Activated CD8-positive, alpha-beta memory T cell treated with anti-CD3 and anti-CD28 coated beads, Interleukin-2, amount 50 U/mL, for 4 hours (primary cell): ENCODE results near the gene TGIF2.

Source experiments
- DNase-seq: peaks from one replicate; pipeline ENCODE4 v3.0.0-alpha.2; 2020

Gene TGIF2

DNA sequence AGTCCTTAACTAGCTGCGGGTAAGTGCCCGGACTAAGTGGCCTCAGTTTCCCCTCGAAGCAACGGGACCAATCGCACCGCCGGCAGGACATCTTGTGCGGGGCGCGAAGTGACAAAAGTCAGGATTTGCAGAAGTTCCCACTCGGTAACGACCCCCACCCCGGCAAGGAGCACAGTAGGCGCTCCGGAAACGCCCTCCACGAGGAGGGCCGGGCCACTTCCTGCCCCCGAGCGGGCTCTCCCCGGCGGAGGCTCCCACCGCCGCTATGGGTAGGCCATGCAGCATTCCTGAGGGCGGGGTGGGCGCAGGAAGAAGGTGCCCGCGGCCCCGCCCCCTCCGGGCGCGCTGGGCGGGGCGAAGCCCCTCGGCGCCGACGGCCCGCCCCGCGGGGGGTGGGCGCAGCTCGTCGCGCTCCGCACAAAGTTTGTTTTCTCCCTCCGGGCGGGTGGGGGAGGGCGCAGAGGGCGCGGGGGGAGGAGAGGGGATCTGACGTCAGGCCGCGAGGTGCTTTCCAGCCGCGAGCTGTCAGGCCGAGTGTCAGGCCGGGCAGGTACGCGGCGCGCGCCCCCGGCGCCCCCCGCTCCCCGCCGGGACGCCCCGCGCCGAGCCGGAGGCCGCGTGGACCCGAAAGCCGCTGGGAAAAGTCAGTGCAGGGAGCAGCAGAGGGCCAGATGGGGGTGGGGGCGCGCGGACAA lies at the start of gene TGIF2:
Gene TGIF2 (plus strand): TSS at position 495 of the 695 bp plus-strand sequence. CDS start 5,178 bp downstream, outside the sequence.
- peak; percentile 90 for DNase-seq

DNA sequence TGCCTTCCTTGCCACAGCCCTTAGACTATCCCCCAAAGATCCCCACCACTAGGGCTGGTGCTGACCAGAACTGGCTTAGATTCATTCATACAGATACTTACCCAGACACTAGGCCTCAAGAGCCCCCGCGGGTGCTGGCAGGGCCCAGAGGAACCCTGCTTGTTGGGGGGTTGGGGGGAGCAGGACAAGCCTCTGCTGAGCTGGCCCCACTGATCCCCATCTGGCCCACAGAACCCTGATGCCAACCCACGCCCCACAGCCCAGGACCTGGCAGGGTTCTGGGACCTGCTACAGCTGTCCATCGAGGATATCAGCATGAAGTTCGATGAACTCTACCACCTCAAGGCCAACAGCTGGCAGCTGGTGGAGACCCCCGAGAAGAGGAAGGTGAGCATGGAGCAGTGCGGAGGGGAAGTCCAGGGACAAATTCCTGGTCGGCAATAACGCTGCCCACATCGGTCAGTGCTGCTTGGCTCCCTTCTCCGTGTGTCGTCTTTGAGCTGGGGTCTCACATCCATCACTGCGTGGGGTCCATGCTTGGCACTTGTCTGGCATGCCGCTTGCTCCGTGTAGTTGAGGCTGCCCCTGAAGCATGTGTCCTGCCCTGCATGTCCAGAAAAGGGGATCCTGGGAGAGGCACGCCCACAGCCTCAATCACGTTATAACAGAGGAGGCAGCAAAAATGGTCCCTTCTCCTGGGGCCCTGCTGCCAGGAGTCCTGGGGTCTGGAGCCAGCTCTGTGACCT lies 47.6 kb upstream of the TGIF2 start:
- no peak for DNase-seq

DNA sequence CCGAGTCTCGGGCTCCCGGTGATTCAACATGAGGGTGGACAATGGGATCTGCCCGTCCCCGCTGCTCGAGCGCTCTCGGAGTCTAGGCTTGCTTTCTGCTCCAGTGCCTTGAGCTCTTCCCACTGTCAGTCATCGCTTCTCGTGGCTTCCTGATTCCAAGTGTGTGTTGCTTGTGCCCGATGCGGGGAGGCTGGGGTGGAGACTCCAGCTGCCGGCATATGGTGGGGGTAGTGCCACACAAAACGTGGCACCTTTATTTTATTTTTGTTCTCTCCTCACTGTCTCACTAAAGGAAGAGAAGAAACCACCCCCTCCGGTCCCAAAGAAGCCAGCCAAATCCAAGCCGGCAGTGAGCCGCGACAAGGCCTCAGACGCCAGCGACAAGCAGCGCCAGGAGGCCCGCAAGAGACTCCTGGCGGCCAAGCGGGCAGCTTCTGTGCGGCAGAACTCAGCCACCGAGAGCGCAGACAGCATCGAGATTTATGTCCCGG lies 46.8 kb upstream of the TGIF2 start:
- DNase-seq, result no peak

DNA sequence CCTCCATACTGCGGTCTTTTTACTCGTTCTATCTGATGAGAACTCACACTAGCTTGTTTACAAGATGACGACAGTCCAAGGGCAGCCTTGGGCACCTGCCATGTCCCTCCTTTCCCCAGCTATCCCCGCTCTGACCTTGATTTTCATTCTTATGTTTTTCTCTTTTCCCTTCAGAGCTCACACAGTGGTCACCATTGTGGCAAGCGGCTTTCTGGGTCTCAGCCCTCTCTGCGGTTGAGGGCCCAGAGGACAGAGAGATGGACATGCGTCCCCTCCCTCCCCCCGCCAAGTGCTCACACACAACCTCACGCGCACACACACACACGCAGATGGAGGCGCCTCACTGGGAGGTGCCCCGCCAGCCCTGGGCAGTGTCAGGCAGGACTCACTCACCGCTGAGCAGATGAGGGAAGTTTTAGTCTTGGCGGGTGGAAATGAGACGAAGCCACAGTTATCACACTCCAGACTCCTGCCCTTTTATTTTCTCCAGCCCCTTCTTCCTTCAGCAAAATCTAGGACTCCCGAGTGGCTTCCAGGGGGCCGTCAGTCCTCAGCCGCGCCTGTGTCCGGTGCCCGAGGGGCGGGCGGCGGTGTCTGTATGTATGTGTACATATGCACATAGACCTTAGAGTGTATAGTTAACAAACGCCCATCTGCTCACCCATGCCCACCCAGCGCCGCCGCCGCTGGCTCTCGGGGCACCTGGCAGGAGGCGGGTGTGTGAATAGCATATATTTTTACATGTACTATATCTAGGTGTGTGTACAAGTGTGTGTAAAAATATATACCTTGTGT lies 45.9 kb upstream of the TGIF2 start:
- no peak for DNase-seq

DNA sequence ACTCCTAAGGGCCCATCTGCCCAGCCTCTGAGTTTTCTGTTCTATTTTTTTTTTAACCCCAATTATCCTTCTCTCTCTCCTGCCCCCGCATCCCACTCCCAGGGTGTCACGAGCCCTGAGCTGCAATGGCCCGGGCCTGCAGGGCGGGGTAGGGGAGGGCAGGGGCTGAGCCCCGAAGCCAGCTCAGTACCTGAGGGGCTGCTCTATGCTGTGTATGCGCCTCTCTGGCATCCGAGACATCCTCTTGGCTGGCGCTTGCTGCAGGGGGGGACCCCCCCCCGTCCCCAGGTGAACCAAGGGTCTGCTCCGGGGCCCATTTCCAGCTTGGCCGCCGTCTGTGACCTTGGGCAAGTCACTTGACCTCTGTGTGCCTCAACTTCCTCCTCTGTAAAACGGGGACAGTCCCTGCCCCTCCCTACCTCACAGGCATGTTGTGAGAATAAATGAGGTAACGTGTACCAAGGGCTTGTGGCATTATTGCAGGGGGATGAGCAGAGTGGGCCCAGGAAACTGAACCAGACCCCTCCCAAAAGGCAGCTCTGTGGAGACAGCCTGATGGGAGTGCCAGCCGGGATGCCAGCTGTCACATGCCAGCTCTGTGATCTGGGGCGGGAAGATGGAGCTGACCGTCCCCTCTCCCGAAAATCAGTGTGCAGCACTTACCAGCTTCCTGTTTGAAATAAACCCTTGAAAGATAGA lies 45.1 kb upstream of the TGIF2 start:
- DNase-seq, result no peak

DNA sequence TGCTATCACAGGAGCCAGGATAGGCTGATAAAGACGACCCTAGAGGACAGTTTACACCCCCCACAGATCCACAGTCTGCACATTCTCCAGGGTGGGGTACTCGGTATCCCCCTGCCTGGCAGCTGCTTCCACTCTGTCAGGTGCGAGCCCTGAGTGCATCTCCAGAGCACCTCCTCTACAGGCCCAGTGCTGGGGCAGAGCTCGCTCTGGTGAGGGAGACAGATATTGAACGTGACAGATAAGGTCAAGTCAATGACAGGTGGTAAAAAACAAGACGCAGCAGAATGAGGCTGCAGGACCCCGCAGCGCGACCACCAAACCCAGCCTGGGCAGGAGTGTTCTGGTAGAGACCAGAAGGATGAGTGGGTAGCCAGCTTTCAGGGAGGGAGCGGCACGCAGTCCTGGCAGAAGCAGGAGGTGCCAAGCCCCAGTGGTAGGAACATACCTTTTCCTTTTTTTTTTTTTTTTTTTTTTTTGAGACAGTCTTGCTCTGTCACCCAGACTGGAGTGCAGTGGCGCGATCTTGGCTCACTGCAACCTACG lies 44.5 kb upstream of the TGIF2 start:
- DNase-seq, result no peak

DNA sequence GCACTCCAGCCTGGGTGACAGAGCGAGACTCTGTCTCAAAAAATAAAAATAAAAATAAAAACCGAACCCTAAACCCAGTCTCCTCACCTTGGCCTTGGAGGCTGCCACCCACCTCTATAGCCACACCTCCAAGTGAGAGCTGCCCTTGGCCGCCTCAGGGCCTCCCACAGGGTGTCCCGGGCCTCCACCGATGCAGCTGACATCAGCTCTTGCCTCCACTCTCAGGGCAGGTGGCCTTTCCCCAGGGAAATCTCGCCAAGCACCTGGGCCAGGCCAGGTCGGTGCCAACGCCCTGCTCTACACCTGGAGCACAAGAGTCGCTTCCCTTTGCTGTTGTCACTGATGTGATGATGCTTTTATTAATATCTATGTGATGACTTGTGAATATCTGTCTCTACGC lies 41.0 kb upstream of the TGIF2 start:
- DNase-seq, result no peak

DNA sequence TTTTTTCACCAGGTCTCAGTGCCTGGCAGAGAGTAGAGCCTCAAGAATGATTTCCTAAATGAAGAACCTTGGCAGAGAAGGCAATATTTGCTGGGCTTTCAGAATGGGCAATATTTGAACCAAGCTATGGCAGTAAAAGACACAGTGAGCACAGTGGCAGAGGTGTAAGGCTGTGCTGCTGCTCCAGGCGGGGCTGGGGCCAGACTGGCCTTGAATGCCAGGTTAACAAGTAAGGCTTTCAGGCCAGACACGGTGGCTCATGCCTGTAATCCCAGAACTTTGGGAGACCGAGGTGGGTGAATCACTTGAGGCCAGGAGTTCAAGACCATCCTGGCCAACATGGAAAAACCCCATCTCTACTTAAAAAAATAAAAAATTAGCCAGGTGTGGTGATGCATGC lies 40.6 kb upstream of the TGIF2 start:
- DNase-seq, result no peak

DNA sequence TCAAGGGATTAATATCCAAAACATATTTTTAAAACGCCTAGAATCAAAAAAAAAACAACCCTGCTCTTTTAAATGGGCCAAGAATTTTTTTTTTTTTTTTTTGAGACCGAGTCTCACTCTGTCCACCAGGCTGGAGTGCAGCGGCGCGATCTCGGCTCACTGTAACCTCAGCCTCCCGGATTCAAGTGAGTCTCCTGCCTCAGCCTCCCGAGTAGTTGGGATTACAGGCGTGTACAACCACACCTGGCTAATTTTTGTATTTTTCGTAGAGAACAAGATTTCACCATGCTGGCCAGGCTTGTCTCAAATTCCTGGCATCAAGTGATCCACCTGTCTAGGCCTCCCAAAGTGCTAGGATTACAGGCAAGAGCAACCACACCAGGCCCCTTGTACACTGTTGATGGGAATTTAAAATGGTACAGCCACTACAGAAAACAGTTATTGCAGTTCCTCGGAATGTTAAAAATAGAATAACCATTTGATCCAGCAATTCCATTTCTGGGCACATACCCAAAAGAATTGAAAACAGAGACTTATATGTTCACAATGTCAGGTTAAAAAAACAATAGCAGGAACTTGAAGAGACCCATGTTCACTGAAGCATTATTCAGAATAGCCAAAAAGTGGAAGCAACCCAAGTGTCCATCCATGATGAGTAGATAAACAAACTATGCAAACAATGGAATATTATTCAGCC lies 35.2 kb upstream of the TGIF2 start:
- no peak for DNase-seq

DNA sequence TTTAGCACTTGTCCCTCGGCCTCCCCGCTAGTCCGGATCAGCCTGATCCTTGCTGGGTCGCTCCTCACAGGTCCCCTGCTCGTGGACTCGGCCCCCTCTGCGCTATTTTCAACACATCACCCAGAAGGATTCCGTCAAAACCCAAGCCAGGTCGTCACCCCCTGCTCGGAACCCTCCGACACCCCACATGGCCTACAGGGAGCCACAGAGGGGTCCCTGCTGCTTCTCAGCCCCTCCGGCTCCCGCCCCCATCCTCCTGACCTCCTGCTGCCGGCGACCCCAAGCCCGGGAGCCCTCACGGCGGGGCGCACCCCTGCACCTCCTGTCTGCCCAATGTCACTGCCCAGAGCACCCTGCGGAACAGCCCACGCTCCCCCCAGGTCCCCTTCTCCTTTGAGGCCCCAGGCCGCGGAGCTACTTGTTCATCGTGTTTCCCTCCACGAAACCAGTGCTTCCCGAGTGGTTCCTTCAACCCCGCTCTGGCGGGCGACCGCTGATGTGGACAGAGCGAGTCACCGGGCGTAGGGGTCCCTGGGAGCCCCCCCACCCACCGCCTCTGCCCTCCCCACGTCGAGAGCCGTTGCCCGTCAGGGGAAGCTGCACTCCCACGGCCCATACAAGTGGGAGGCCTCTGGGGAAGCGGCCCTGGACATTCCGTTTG lies 32.7 kb upstream of the TGIF2 start:
- no peak for DNase-seq

DNA sequence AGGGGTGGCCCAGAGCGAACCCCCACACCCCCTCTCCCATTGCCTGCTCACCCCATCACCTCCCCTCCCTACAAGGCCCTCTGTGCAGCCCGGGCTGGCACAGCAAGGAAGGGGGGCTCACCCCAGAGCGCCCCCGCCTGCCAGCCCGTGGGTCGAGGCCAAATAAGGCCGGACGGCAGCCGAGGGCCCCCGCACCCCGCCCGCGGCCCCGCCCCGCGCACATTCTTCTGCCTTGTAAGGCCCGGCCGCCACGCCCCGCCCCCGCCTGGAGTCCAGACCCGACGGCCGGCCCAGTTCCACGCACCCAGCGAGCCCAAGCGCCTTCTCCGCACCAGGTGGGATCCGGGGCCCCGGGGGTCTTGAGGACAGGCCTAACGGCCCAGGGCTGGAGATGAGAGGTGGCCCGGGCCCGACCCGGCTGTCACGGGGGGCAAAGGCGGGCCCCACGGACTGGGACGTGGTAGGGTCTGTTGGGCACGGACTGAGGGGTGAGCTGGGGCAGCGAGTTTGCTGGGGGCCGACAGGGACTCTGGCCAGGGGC lies 32.1 kb upstream of the TGIF2 start, which contains the start of gene MYL9:
Gene MYL9 (plus strand): TSS at position 293 of the 541 bp plus-strand sequence. CDS start 3,366 bp downstream, outside the sequence.
- DNase-seq, result no peak

DNA sequence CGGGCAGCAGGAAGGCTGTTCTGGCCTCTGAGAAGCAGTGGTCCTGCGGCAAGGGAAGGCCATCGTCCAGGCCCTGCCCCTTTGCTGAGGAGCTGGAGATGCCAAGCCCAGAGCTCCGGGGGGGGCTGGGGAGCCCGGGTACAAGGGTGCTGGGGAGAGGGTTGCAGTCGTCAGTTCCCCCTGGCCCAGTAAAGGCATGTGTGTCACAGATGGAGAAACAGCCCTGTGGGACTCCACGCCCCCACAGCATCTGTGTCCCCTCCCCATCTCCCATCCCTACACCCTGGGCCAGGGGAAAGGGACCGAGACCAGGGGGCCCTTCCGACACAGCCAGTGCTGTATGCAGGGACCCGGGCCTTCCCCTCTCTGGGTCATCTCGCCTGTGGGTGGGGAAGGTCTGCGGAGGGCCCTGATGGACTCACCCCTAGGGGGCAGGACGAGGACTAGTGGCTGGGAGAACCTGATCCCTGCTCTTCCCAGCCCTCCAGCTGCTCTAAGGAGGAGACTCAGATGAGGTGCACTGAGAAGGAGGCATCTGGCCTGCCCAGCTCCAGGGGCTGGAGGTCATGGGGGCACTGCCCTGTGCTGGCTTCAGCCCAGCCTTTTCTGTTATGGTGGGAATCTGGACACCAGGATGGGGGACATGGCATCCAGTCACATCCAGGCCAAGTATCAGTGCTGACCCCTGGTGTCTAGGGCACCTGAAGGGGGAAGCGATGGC lies 31.5 kb upstream of the TGIF2 start:
- DNase-seq, result no peak

DNA sequence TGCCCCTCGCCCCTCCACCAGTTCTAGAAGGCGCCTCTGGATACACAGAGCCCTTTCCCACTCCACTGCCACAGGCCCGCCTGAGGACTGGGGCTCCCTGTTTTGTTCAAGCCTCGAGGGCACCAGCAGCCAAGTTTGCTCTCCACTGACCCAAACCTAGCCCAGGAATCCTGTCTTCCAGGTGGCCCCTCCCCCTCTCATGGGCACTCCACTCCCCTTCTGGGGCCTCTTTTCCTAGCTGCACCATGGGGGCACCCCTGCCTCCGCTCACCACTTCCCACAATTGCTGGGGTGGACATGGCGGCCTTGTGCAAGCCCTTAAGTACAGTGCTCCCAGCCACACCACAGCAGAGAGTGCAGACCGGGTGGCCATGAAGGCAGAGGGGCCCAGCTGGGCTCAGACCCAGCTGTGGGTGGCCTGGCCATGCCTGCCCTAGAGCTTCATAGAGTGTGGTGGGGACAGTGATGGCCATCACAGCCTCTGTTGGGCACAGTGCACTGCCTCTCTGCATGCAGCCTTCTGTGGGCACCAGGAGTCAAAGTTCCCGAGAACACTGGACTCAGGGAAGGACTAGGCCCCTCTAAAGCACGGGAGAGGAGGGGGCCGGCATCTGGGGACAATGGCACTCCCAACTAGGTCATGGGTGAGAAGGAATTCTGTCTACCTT lies 30.7 kb upstream of the TGIF2 start:
- DNase-seq, result no peak

DNA sequence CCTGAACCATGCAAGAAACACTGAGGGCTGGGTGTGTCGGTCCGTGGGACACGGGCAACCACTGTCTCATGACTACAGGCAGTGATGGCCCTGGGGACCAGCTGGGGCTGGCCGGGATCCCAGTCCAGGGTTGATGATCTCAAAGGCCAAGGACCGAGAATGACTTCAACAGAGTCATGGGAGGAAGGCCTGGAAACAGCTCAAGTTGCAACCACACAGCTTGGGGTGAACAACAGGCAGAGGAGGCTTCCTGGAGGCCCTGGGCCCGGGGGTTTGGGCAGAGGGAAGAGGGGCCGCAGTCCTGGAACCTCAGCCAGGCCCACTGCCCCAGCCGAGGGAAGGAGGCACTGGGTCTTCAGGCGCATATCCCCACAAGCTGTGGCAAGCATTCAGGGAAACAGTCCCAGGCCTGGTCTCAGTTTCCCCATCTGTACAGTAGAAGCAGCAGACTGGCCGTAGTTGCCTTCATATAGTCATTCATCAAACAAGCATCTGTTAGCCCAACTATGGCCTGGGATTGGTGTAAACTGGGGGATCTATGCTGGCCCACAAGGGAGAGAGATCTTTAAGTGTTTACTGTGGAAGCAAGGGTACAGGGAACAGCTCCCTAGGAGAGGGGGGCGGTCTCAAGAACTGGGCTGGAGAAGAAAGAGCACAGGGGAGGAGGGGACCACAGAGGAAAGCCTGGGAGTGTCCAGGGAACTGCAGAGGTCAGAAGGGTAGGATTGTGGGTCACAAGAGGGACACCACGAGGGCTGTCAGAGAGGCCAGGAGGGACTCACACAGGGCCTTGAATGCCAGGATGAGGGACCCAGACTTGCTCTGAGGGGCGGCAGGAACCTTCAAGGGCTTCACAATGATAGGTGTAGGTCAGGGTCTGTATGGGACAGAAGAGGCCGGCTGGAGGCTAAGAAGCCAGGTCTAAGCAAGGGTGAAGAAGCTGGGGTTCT lies 29.9 kb upstream of the TGIF2 start:
- no peak for DNase-seq

DNA sequence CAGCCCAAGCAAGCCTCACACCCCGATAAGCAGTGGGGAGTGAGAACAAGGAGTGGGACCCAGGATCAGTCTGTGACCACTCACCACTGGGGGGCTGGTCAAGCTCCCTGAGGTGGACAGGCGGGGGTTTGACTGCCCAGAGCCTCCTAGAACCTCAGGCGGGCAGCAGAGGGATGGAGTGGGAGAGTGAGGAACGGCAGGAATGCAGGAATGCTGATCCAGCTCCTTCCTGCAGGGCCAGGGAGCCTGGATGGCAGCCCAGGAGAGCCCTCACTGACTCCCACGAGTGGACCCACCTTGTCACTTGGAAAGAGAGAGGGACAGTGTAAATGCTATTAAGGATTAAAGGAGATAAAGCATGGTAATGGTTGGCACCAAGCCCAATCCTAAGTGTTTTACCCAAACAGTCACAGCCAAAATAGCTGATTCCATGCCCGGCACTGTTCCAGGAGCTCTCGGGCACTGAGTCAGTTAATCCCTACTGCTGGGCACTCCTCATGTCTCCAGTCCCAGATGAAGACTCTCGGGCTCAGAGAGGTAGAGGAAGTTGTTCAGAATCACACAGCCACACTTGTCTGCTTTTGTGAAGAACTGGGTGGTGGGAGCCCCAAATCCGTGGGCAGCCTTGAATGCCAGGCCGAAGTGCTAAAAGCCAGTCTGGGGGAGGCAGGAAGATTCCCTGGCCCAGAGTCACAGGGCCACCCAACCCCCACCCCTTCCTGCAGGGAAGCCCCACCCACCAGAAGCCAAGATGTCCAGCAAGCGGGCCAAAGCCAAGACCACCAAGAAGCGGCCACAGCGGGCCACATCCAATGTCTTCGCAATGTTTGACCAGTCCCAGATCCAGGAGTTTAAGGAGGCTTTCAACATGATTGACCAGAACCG lies 29.0 kb upstream of the TGIF2 start:
- no peak for DNase-seq

DNA sequence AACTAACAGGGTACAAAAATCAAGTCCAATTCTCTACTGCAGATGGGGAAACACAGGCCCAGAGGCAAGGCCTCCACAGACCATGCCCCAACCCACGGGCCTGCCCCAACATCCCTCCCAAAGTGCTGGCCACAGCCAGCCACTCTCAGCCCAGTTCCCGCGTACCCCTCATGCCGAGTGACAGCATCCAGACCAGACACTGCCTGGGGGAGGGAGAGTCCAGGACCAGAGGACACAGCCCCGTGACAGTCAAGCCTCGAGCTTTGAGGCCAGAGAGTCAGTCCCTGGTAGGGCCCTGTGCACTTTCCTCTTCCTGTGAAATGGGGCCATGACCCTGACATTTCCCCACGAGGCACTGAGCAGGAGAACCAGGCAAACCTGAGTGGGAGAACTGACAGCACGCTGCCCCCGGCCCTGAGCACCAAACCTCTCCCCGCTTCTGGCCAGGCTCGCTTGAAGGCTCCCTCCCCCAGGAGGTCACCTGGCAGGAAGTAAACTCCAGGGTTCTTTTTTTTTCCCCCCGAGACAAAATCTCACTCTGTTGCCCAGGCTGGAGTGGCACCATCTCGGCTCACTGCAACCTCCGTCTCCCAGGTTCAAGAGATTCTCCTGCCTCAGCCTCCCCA lies 27.2 kb upstream of the TGIF2 start:
- no peak for DNase-seq
